ENCODE data around the gene CEP41.

CEP41 gene

DNA sequence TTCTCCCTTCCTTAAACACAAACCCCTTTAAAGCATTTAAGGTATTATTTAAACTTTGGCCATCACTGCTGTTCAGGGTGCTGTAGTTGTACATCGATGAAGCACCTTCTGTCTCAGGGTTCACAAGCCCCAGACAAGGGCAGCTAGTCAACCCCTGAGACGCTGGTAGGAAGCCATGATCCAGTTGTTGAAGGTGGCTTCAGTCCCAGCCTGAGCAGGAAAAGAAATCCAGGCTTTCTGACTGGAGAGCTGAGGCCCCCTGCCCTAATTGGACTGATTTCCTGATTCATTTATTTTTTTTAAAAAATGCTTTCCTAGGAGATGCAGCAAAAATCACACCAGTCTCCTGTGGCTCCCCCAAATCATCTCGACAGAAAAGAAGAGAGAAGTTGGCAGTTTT, 44.7 kb downstream of the CEP41 start:
- peaks cover 26% of the 10 kb centered on the region for H3K4me1 ChIP-seq (ENCODE audit: insufficient read depth, low read length, severe bottlenecking)
- H3K9me3 ChIP-seq (ENCODE audit: low read length), result no peaks in the 10 kb centered on the region
- H2AFZ ChIP-seq (ENCODE audit: low read length), result no peak overlapping the region
- no peaks in the 10 kb centered on the region for H4K20me1 ChIP-seq (ENCODE audit: insufficient read depth, low read length)
- H3K4me3 ChIP-seq (ENCODE audit: low read depth, low read length, poor library complexity, severe bottlenecking), result no peak overlapping the region
- H3K9ac ChIP-seq (ENCODE audit: low read length), result no peak overlapping the region
- H3K9me2 ChIP-seq (ENCODE audit: low read depth, low read length), result no peaks in the 10 kb centered on the region
- no peaks in the 10 kb centered on the region for H3F3A ChIP-seq (ENCODE audit: insufficient read depth, low read length)
- peaks cover 16% of the 10 kb centered on the region; the same call in 1 of the 2 replicates for H3K36me3 ChIP-seq (ENCODE audit: insufficient read depth, low read length)
- no peak for TF ChIP-seq EZH2 (IDR thresholded peaks at IDR 0.05; ENCODE audit: borderline replicate concordance, low read length)
- TF ChIP-seq, protein P1, sequence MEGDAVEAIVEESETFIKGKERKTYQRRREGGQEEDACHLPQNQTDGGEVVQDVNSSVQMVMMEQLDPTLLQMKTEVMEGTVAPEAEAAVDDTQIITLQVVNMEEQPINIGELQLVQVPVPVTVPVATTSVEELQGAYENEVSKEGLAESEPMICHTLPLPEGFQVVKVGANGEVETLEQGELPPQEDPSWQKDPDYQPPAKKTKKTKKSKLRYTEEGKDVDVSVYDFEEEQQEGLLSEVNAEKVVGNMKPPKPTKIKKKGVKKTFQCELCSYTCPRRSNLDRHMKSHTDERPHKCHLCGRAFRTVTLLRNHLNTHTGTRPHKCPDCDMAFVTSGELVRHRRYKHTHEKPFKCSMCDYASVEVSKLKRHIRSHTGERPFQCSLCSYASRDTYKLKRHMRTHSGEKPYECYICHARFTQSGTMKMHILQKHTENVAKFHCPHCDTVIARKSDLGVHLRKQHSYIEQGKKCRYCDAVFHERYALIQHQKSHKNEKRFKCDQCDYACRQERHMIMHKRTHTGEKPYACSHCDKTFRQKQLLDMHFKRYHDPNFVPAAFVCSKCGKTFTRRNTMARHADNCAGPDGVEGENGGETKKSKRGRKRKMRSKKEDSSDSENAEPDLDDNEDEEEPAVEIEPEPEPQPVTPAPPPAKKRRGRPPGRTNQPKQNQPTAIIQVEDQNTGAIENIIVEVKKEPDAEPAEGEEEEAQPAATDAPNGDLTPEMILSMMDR (IDR thresholded peaks at IDR 0.05; ENCODE audit: low read length), result no peak
- no peaks in the 10 kb centered on the region for H3K79me2 ChIP-seq (ENCODE audit: insufficient read depth, low read length)
- H3K27me3 ChIP-seq (ENCODE audit: insufficient read depth, low read length), result no peaks in the 10 kb centered on the region
- no peak overlapping the region for H3K27ac ChIP-seq (ENCODE audit: low read depth, low read length, poor library complexity, severe bottlenecking)
- no peak overlapping the region for H3K4me2 ChIP-seq (ENCODE audit: low read length)

DNA sequence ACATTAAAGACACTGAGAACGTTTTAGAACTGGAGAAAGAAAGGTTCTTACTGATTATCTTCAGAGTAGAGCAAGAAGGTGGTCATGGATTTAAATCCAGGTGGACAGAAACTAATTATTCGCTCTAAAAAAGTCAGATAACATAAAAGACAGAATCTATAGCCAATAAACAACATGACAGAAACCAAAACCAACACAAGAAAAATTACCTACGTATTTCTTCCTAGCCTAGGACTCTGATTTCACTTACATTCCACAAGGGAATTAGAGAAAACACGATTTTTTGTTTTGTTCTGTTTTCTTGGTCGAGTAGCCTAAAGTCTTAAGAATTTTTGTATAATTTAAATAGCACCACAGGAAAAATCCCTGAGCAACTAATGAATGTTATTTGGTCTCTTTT, 45.4 kb downstream of the CEP41 start:
- Histone ChIP-seq H3F3A (ENCODE audit: insufficient read depth, low read length) (no peaks in the 10 kb centered on the region), H3K36me3 (ENCODE audit: insufficient read depth, low read length) (peaks cover 10% of the 10 kb centered on the region; the same call in 1 of the 2 replicates), H3K79me2 (ENCODE audit: insufficient read depth, low read length) (no peaks in the 10 kb centered on the region), H4K20me1 (ENCODE audit: insufficient read depth, low read length) (no peaks in the 10 kb centered on the region), H3K4me3 (ENCODE audit: low read depth, low read length, poor library complexity, severe bottlenecking) (no peak overlapping the region), H3K9me2 (ENCODE audit: low read depth, low read length) (no peaks in the 10 kb centered on the region), H3K4me1 (ENCODE audit: insufficient read depth, low read length, severe bottlenecking) (peaks cover 26% of the 10 kb centered on the region), H2AFZ (ENCODE audit: low read length) (no peak overlapping the region), H3K9me3 (ENCODE audit: low read length) (no peaks in the 10 kb centered on the region), H3K27ac (ENCODE audit: low read depth, low read length, poor library complexity, severe bottlenecking) (no peak overlapping the region), H3K9ac (ENCODE audit: low read length) (no peak overlapping the region), H3K27me3 (ENCODE audit: insufficient read depth, low read length) (no peaks in the 10 kb centered on the region), H3K4me2 (ENCODE audit: low read length) (no peak overlapping the region)
- TF ChIP-seq EZH2 (IDR thresholded peaks at IDR 0.05; ENCODE audit: borderline replicate concordance, low read length), result no peak
- TF ChIP-seq, protein P1 (IDR thresholded peaks at IDR 0.05; ENCODE audit: low read length), result no peak

DNA sequence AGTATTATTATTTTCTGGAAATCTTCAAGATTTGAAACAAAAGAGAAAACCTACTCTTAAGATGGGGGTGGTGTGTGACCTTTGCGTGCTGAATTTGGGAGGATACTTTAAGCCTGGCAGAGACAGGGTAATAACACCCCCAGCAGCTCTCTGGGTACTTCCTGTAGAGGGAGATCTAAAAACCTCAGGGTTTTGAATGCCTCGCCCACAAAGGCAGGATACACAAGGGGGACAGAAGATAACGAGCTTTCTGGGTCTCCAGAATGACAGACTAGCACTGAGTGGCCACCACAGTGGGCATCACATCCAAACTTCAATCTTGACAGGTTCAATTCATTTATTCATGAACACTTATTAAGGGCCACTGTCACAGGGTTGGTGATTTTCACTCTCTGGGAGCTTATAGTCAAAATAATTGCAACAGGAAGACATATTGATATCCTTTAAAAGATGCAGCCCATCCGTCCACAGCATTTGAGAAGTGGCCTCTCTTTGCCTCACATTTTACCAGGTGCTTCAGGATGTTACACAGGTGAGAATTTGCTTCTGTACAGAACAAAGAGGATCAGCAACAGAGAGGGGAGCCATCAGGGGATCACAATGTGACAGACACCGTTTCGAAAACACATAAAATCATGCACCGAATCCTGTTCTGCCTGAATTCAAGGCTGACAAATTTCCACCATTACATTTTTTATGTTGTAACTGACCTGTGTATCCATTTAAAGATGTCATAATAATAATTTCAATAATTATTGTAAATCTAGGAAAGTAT, 46.2 kb downstream of the CEP41 start:
- Histone ChIP-seq H3K4me3 (ENCODE audit: low read depth, low read length, poor library complexity, severe bottlenecking) (no peak overlapping the region), H2AFZ (ENCODE audit: low read length) (0 out of 2 replicates have a peak overlapping the region, but pooled peaks have one; percentile 15), H3K4me2 (ENCODE audit: low read length) (peak overlapping the region; percentile 21; the same call in 1 of the 2 replicates), H3K9me2 (ENCODE audit: low read depth, low read length) (no peaks in the 10 kb centered on the region), H3K4me1 (ENCODE audit: insufficient read depth, low read length, severe bottlenecking) (peaks cover 26% of the 10 kb centered on the region), H3K36me3 (ENCODE audit: insufficient read depth, low read length) (peaks cover 5% of the 10 kb centered on the region; the same call in 1 of the 2 replicates), H3K9me3 (ENCODE audit: low read length) (no peaks in the 10 kb centered on the region), H4K20me1 (ENCODE audit: insufficient read depth, low read length) (no peaks in the 10 kb centered on the region), H3K27ac (ENCODE audit: low read depth, low read length, poor library complexity, severe bottlenecking) (no peak overlapping the region), H3F3A (ENCODE audit: insufficient read depth, low read length) (no peaks in the 10 kb centered on the region), H3K9ac (ENCODE audit: low read length) (peak overlapping the region; percentile 2; the same call in 1 of the 2 replicates), H3K79me2 (ENCODE audit: insufficient read depth, low read length) (no peaks in the 10 kb centered on the region), H3K27me3 (ENCODE audit: insufficient read depth, low read length) (no peaks in the 10 kb centered on the region)
- TF ChIP-seq EZH2 (IDR thresholded peaks at IDR 0.05; ENCODE audit: borderline replicate concordance, low read length), result no peak
- TF ChIP-seq, protein P1 (IDR thresholded peaks at IDR 0.05; ENCODE audit: low read length), result peak; percentile 35; the same call in 1 of the 2 replicates

All from OCI-LY1 (cell line).